Measurements from ENCODE around the gene KCTD11. TPM values are rescaled to one million over a fixed set of nuclear protein-coding genes. Genes with fewer than 3 reads are reported as not detected.
"Not testable (repeated sequence)": the region's sequence is repeated elsewhere in the genome, so short reads cannot be mapped to it uniquely, and the experiment has no call there.

Gene KCTD11
- polyA plus RNA-seq, 1 experiment, result 12.1 TPM

GRCh38 chr17:7367083-7367482, 15.1 kb downstream of the KCTD11 start:
- Histone ChIP-seq H3K27ac (ENCODE audit: low read depth, low read length) (no peak overlapping the region), H3K9me3 (ENCODE audit: control insufficient read depth, insufficient read depth, low read length) (no peaks in the 10 kb centered on the region), H3K27me3 (ENCODE audit: control insufficient read depth, insufficient read depth, low read length) (peaks cover 14% of the 10 kb centered on the region), H3K4me3 (ENCODE audit: low read depth, low read length) (no peak overlapping the region)
- TF ChIP-seq, protein P1, sequence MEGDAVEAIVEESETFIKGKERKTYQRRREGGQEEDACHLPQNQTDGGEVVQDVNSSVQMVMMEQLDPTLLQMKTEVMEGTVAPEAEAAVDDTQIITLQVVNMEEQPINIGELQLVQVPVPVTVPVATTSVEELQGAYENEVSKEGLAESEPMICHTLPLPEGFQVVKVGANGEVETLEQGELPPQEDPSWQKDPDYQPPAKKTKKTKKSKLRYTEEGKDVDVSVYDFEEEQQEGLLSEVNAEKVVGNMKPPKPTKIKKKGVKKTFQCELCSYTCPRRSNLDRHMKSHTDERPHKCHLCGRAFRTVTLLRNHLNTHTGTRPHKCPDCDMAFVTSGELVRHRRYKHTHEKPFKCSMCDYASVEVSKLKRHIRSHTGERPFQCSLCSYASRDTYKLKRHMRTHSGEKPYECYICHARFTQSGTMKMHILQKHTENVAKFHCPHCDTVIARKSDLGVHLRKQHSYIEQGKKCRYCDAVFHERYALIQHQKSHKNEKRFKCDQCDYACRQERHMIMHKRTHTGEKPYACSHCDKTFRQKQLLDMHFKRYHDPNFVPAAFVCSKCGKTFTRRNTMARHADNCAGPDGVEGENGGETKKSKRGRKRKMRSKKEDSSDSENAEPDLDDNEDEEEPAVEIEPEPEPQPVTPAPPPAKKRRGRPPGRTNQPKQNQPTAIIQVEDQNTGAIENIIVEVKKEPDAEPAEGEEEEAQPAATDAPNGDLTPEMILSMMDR (IDR thresholded peaks at IDR 0.05; ENCODE audit: low read depth, low read length), result no peak
- DNase-seq (ENCODE audit: low read depth, low spot score), result no peak
- ChIA-PET CTCF (no interaction called here), POLR2A (no interaction called here)

DNA sequence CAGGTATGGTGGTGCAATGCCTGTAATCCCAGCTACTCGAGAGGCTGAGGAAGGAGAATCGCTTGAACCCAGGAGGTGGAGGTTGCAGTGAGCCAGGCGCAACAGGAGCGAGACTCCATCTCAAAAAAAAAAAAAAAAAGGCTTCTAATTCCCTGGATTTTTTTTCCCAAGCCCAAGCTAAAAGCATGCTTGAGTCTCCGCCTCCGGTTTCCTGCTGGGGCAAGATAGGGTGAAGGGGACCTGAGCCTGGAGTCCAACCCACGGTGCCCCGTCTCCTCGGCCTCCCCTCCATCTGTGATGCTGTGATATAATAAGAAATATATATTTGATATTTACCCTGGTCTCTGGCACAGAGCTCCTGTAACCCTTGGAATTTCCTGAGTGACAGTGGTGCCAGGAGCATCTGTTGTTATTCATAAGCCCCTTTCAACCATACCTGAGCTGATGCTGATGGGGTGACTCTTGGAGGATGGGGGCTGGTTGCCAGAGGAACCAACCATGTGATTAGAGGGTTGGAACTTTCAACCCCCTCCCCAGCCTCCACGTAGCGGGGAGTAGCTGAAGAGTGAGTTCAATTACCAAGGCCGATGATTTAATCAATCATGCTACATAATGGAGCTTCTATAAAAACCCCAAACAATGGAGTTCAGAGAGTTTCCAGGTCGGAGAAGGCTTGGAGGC, 16.1 kb downstream of the KCTD11 start:
- DNase-seq (ENCODE audit: low read depth, low spot score), result no peak
- no peak overlapping the region for H3K4me3 ChIP-seq (ENCODE audit: low read depth, low read length)
- TF ChIP-seq, protein P1 (IDR thresholded peaks at IDR 0.05; ENCODE audit: low read depth, low read length), result no peak
- peaks cover 14% of the 10 kb centered on the region for H3K27me3 ChIP-seq (ENCODE audit: control insufficient read depth, insufficient read depth, low read length)
- CTCF ChIA-PET, result no interaction called here
- H3K27ac ChIP-seq (ENCODE audit: low read depth, low read length), result no peak overlapping the region
- POLR2A ChIA-PET, result no interaction called here
- no peaks in the 10 kb centered on the region for H3K9me3 ChIP-seq (ENCODE audit: control insufficient read depth, insufficient read depth, low read length)

- peaks cover 14% of the 10 kb centered on the region for H3K27me3 ChIP-seq (ENCODE audit: control insufficient read depth, insufficient read depth, low read length)
- CTCF ChIA-PET, result interaction anchor here (2.4 kb wide), 1 partner anchor 12 kb away, joined by 9 read pairs; no protein-coding TSS in a partner anchor
- DNase-seq (ENCODE audit: low read depth, low spot score); POLR2A ChIA-PET; H3K27ac ChIP-seq (ENCODE audit: low read depth, low read length); H3K4me3 ChIP-seq (ENCODE audit: low read depth, low read length); H3K9me3 ChIP-seq (ENCODE audit: control insufficient read depth, insufficient read depth, low read length): not testable (repeated sequence)
These were observed 16.6 kb downstream of the KCTD11 start for GRCh38 chr17:7368599-7368994.

- Histone ChIP-seq H3K9me3 (ENCODE audit: control insufficient read depth, insufficient read depth, low read length) (no peaks in the 10 kb centered on the region), H3K27me3 (ENCODE audit: control insufficient read depth, insufficient read depth, low read length) (peaks cover 14% of the 10 kb centered on the region), H3K27ac (ENCODE audit: low read depth, low read length) (no peak overlapping the region), H3K4me3 (ENCODE audit: low read depth, low read length) (no peak overlapping the region)
- POLR2A ChIA-PET, result no interaction called here
- TF ChIP-seq, protein P1 (IDR thresholded peaks at IDR 0.05; ENCODE audit: low read depth, low read length), result no peak
- CTCF ChIA-PET, result interaction anchor here (2.4 kb wide), 1 partner anchor 14 kb away, joined by 9 read pairs; no protein-coding TSS in a partner anchor
- DNase-seq (ENCODE audit: low read depth, low spot score), result no peak
These were observed 17.9 kb downstream of the KCTD11 start for GRCh38 chr17:7369825-7370224.

DNA sequence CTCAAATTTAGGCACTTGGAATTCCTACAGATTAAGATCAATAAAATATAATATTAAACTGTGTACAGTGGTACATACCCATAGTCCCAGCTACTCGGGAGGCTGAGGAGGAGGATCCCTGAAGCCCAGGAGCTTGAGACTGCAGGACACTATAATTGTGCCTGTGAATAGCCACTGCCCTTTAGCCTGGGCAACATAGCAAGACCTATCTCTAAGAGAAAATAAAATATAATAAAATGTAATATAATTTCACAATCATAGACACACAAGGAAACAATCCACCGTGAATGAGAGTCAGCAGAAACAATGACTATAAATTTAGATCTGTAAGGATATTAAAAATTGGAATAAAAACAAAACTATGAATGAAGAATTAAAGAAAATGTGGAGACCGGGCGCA, 18.9 kb downstream of the KCTD11 start:
- Histone ChIP-seq H3K9me3 (ENCODE audit: control insufficient read depth, insufficient read depth, low read length) (no peaks in the 10 kb centered on the region), H3K27me3 (ENCODE audit: control insufficient read depth, insufficient read depth, low read length) (peaks cover 14% of the 10 kb centered on the region), H3K4me3 (ENCODE audit: low read depth, low read length) (no peak overlapping the region), H3K27ac (ENCODE audit: low read depth, low read length) (no peak overlapping the region)
- DNase-seq (ENCODE audit: low read depth, low spot score), result no peak
- TF ChIP-seq, protein P1 (IDR thresholded peaks at IDR 0.05; ENCODE audit: low read depth, low read length), result no peak
- ChIA-PET POLR2A (interaction anchor here (0.8 kb wide), 1 partner anchor 33 kb away, joined by 3 read pairs; the partner anchor contains the start of gene TMEM256), CTCF (interaction anchor here (0.6 to 2.4 kb wide), 2 partner anchors 15 to 204 kb away, joined by 6 to 9 read pairs; no protein-coding TSS in a partner anchor)

Measured in AG04450 (cell line).